ENCODE data around the gene QARS1. TPM values are rescaled to one million over a fixed set of nuclear protein-coding genes. Genes with fewer than 3 reads are reported as not detected.

The QARS1 gene
- total and polyA plus RNA-seq, 2 experiments from 2014 or later, result 173 to 373 TPM

GRCh38 chr3:49135499-49135898 is 30.9 kb upstream of the QARS1 start:
- Histone ChIP-seq H2AFZ (no peak overlapping the region), H3K27me3 (ENCODE audit: insufficient read depth) (no peaks in the 10 kb centered on the region), H3K4me2 (no peak overlapping the region), H3K36me3 (ENCODE audit: insufficient read depth) (no peaks in the 10 kb centered on the region), H3F3A (replicated peaks; ENCODE audit: low read depth) (no peaks in the 10 kb centered on the region), H3K27ac (ENCODE audit: low read depth) (no peak overlapping the region), H3K79me2 (replicated peaks; ENCODE audit: insufficient read depth) (no peaks in the 10 kb centered on the region; the same call in 1 of the 2 replicates), H3K4me3 (no peak overlapping the region), H3K9me2 (ENCODE audit: insufficient read depth) (no peaks in the 10 kb centered on the region), H3K4me1 (ENCODE audit: insufficient read depth) (peaks cover 7% of the 10 kb centered on the region; the same call in 1 of the 2 replicates), H4K20me1 (replicated peaks; ENCODE audit: insufficient read depth) (no peaks in the 10 kb centered on the region)
- Mint-ChIP-seq H3K9me3 (peaks cover 5% of the 10 kb centered on the region), H3K27me3 (ENCODE audit: insufficient read depth, low read depth, poor library complexity) (peaks cover 2% of the 10 kb centered on the region), H3K36me3 (ENCODE audit: low read depth) (no peaks in the 10 kb centered on the region), H3K27ac (no peak overlapping the region), H3K4me3 (no peak overlapping the region), H3K4me1 (peaks cover 18% of the 10 kb centered on the region)
- ATAC-seq (no peak), DNase-seq (ENCODE audit: low spot score) (no peak)
- no peak for TF ChIP-seq ZNF462 (CRISPR knock-in tag; IDR thresholded peaks at IDR 0.05)
- TF ChIP-seq STAT1 (IDR thresholded peaks at IDR 0.05; ENCODE audit: unreplicated experiment), result no peak
- TF ChIP-seq ETS1 (IDR thresholded peaks at IDR 0.05), result no peak
- no peak for TF ChIP-seq CREB1 (CRISPR knock-in tag; IDR thresholded peaks at IDR 0.05; ENCODE audit: low read depth)
- TF ChIP-seq EZH2 (IDR thresholded peaks at IDR 0.05; ENCODE audit: low read depth, unreplicated experiment), result no peak
- no peak for TF ChIP-seq JUNB (IDR thresholded peaks at IDR 0.05; ENCODE audit: unreplicated experiment)
- TF ChIP-seq ZNF114 (CRISPR knock-in tag; IDR thresholded peaks at IDR 0.05), result no peak
- no peak for TF ChIP-seq CTCF (conservative IDR thresholded peaks at IDR 0.05; ENCODE audit: low read depth in 2 of 2)
- no peak for TF ChIP-seq EZH2phosphoT487 (IDR thresholded peaks at IDR 0.05; ENCODE audit: unreplicated experiment)
- no peak for TF ChIP-seq REST (IDR thresholded peaks at IDR 0.05; ENCODE audit: unreplicated experiment)
- TF ChIP-seq NANOG (IDR thresholded peaks at IDR 0.05; ENCODE audit: borderline replicate concordance), result no peak
- no peak for TF ChIP-seq POLR2AphosphoS5 (IDR thresholded peaks at IDR 0.05; ENCODE audit: low read depth)
- TF ChIP-seq ZNF331 (CRISPR knock-in tag; IDR thresholded peaks at IDR 0.05; ENCODE audit: low read depth), result no peak
